NCI-H69 (cell line): ENCODE results near the gene GPR153.
"Not testable (repeated sequence)": the region's sequence is repeated elsewhere in the genome, so short reads cannot be mapped to it uniquely, and the experiment has no call there.

Experiments used
- DNase-seq: peaks from one replicate; lab custom pipeline; 2025; lab: John Stamatoyannopoulos, UW

The GPR153 gene

DNA sequence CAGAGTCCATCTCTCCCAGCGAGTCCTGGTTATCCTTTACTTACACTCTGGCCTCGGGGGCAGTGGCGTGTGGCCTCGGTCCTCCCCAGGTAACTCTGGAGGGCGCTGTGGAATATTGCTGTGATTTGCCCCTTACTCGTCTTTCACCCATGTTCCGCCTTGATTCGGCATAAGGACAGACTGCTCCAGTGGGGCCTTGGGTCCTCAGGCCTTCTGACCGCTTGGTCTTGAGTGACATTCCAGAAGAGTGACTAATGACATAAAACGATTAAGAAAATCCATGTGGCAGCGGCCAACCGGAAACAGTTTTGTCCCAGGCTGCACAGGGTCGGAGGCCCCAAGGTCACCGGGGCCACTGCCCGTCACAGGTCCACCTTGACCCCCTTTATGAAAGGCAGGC lies 36.2 kb downstream of the GPR153 start:
- no peak for DNase-seq

DNA sequence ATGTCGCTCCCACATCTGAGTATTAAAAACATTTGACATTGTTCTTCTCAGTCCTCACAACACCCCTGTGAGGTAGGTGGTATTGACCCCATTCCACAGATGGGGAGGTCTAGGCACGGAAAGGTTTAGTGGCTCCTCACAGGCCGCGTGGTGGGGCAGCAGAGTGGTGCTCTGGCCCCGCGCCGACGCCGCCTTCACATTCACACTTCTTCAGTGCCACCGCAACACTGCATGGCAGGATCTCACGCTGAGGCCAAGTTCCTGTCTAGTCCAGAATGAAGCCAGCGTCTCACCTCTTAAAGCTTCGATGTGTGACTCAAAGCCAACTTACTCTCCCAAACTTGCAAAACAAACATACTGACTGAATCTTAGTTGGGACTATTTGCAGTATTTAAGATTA lies 37.3 kb downstream of the GPR153 start:
- no peak for DNase-seq

DNA sequence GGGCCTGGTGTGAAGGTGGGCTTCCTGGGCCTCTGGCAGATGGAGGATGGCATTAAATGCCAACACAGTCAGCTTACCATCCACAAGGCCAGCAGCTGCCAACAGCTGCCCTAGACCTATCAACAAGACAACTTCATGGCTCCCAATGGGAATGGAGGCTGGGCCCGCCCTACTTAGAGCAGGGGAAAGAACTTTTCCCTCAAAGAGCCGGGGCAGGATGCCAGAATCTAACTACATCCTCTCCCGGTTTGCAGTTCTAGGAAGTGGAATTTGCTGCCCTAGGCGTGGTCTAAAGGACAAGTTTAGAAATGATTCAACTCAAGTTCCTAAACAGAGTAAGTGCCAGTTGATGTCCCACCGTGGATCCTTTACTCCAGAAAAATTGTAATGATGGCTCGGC lies 38.3 kb downstream of the GPR153 start:
- no peak for DNase-seq

DNA sequence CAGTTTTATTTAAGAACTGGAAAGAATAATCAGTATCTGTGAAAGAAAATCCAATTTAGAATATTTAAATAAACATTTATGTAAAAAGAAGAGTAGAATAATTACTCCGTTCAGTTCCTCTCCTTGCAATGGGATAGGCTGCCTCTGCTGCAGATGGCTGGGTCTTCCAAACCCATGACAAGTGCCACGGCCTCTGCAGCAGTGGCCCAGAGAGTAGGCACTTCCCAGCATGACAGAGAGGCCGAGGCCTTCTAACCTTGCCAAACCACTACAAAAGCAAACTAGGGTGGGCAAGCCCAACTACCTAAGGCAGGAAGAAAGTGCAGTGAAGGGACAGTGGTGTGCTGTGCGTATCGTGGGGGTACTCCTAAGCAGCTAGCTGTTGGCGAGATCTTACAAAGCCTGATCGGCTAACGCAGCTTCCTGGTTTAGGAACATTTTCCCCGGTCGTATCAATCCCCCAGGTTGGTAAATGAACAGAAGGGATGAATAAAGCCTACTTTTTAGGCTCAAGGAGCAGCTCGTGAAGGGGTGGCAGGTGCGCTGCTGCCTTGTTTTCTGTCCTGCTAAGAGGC lies 39.6 kb downstream of the GPR153 start:
- no peak for DNase-seq

DNA sequence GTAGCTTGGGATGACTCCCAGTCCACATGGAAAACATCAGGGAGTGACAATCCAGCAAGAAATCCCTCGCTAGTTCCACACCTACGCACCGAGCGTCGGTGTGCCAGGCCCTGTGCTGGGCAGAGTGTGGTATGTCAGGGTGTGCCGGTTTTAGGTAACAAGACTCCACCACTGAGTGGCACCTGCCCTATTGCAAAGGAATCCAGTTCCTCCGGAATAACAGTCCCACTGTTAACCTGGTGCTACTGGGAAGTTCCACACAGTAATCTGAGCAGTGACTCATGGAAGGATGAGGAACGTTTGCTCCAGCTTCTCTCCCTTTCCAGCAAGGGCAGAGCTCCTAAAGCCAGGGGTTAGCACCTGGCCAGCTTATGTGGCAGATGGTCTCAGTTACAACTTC lies 40.7 kb downstream of the GPR153 start:
- DNase-seq: no peak

DNA sequence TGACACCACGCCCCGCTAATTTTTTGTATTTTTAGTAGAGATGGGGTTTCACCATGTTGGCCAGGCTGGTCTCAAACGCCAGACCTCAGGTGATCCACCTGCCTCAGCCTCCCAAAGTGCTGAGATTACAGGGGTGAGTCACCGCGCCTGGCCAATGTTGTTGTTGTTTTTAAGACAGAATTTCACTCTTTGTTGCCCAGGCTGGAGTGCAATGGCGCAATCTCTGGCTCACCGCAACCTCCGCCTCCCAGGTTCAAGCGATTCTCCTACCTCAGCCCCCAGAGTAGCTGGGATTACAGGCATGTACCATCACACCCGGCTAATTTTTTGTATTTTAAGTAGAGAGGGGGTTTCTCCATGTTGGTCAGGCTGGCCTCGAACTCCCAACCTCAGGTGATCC lies 41.3 kb downstream of the GPR153 start:
- DNase-seq: not testable (repeated sequence)

DNA sequence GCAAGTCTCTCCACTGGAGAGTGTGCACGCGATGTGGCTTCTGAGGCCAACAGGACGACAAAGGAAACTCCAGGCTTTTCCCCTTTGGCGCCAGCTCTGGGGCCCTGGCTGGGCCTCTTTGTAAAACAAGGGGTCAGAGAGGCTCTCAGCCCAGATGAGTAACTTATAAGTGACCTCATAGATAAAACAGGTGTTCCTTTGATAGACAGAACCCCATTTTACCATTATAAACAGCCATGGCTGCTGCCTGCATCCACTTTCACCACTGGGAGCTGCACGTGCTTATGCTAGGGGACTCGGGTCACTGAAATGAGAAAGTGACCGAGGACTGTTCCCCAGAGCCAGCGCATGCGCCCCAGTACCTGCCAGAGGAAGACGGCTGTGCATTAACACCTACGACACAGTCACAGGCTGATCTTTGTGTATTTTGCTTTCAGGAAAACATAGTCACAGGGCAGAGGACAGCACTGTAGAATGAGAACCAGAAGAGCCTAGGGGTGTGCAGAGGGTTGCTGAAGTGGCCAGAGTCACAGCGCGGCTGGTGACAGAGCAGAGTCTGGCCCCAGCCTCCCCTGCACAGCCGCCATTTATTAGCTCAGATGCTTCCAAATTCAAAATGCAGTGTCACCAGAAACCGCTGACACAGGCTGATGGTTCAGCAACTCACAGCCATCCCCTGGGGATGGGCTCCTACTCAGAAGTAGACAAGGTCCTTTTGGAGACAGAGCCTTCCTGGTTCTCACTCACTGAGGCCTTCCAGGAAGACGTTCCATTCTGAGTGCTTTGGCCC lies 42.3 kb downstream of the GPR153 start:
- no peak for DNase-seq

DNA sequence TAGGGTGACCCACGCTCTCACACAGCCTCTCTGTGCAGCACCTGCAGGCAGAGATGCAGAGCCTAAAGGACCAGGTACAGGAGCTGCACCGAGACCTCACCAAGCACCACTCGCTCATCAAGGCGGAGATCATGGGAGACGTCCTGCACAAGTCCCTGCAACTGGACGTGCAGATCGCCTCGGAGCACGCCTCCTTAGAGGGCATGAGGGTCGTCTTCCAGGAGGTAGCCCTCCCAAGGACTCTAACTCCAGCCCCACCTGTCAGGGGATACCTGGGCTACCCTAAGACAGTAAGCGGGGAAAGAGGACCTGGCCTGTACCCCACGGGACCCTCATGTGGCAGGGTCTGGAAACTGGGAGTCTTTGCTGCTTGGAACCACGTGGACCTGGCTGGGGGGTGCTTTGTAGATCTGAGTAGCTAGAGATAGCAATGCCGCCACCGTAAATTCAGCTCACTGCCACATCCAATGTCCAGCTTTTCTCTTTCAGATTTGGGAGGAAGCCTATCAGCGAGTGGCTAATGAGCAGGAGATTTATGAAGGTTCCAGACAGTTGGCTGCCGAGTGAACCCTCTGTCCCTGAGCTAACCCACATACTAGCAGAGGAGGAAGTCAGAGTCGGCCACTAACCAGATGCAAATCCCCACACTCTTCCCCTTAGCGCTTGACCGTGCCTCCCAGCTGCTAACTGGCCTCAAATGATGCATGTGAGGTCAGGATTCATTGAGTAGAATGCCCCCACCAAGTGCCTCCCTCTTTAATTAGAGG lies 48.5 kb downstream of the GPR153 start:
- DNase-seq: no peak

DNA sequence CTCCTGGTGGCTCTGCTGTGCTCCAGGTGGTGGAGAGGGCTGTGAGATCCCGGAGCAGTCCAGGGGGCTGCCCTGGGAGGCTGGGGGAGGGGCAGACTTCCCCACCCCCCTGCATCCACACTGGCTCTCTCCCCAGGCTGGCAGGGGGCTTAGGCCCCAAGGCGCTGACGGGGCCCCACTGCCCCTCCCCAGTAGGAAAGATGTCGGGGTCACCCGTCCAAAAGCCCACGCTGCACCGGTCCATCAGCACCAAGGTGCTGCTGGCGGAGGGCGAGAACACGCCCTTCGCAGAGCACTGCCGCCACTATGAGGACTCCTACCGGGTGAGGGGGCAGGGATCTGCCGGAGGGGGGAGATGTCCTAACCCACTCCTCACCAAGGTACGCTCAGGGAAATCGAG lies 49.2 kb downstream of the GPR153 start:
- no peak for DNase-seq

DNA sequence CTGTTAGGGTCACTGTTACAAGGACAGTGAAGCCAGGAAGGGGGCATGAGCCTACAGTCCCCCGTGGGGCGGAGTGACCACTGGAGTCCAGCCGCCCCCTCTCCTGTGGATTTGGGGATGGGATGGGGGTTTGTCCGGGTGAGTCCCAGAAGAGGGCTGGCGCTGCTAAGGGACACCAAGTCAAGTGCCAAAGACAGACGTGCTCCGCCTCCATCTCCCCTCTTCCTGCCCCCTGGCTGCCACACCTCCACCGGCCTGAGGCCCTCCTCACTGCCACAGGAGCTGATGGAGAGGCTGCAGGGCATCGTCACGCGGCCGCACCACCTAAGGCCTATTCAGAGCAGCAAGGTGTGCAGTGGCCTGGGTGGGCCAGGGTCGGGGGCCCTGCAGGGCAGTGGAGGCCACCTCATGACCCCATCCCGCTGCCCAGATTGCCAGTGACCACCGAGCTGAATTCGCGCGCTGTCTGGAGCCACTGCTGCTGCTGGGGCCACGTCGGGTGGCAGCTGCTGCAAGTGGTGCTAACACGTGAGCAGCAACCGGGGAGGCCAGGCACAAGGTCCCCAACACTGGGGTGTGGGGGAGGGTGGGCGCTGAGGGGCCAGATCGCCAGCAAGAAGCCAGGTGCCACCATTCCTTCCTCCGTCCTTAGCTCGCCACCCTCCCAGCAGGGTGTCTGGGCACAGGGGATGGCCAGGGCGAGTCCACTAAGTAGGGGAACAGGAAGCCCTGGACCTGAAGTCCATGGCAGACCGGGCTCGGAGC lies 50.1 kb downstream of the GPR153 start:
- no peak for DNase-seq

DNA sequence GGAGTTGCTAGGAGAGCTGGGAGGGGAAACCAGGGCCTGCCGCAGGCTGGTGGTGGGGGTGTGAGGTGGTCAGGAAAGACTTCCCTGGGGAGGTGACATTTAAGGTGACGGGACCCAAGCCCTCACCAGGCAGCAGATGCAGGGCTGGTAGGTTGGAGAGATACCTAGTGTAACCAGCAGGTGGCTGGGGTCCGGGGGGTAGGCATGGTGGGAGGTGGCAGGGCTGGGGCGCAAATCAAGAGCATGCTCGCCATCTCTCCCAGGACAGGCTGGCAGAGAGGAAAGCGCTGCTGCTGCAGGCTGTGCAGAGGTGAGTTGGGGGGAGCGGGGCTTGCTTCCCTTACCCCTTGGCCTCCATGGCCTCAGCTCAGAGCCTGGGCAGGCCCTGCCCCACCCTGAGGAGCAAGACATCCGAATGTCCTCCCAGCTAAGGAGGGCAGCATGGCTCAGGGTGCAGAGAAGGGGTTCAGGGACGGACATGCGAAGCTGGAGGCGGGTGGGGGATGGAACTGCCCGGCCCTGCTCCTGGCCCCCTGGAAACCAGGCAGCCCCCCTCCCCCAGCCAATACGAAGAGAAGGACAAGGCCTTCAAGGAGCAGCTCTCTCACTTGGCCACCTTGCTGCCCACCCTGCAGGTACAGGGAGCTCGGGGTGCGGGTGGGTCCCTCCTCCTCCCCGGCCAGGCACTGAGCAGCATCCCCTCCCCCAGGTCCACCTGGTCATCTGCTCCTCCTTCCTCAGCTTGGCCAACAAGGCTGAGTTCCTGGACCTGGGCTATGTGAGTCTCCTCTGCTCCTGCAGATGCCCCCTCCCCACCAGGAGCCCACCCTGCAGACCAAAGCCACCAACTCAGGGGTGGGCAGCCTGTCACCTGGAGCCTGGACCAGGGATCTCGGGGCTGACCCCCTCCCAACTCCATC lies 51.0 kb downstream of the GPR153 start:
- no peak for DNase-seq

DNA sequence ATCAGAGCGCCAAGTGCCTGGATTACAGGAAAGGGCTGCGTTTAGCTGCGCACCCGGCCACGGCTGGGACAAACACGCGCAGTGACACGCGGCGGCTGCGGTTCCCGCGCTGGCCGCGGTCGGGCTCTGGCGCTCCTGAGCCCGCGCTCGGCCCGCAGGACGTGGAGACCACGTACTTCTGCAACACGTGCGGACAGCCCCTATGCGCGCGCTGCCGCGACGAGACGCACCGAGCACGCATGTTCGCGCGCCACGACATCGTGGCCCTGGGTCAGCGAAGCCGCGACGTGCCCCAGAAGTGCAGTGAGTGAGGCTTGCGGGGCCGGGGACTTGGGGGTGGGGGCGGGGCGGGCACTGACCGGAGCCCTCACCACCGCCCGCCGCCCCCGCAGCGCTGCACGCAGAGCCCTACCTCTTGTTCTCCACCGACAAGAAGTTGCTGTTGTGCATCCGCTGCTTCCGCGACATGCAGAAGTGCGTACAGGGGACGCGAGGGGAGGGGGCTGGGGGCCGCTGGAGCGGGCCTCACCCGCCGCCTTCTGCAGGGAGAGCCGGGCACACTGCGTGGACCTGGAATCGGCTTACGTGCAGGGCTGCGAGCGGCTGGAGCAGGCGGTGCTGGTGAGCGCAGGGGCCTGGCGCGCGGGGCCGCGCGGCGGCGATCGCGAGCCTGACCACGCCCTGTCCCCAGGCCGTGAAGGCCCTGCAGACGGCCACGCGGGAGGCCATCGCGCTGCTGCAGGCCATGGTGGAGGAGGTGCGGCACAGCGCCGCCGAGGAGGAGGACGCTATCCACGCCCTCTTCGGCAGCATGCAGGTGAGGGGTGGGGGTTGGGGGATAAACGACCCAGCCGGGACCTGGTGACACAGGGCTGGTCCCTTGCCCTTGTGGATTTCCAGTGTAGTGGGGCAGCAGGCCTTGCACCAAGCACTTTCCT lies 51.9 kb downstream of the GPR153 start:
- DNase-seq: peak; percentile 80

DNA sequence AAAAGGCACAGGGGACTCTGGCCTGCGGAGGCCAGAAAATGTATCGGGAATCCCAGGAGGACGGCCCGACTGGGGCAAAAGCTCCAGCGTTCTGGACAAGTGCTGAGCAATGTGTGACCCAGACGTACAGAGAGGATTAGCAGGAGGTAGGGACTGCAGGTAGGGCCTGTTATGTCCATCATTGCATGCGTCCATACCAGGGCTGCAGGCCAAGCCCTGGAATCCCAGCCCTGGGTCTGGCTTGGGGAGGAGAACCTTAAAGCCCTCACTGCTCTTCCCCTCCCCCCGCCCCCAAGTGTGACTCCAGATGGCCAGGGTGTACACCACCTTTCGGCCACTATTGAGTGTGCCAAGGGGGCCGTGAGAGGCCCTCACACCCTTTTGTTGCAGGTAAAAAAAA lies 53.0 kb downstream of the GPR153 start:
- DNase-seq: no peak

DNA sequence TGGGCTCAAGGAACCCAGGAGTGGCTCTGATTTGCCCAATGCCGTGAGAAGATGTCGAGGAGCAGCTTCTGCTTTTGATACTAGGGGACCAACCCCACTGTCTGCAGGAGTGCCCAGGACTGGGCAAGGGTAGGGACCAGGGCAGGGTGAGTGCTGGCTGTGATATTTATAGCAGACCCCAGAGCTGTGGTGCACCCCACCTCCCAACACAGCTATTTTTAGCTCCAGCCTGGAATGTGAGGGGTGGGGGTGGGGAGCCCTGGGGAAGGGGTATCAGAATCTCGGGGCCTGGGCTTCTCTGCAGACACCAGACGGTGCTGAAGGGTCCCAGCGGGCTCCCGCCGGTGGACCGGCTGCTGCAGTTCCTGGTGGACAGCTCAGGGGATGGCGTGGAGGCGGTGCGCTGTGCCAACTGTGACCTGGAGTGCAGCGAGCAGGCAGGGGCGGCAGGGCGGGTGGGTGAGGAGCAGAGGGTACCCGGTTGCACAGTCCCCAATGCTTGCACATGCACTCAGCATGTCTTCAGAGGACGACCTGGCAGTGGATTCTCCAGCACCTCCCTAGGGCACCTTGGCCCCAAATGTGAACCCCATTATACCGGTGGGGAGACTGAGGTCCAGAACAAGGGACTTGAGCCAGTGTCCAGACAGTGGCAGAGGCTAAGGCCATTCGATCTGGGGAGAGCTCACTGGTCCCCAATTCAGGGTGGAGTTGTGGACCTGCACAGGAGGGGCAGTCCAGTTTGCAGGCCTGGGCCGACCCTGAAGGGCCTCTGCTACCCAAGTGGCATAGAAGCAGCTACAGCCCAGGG lies 53.6 kb downstream of the GPR153 start:
- DNase-seq: no peak

DNA sequence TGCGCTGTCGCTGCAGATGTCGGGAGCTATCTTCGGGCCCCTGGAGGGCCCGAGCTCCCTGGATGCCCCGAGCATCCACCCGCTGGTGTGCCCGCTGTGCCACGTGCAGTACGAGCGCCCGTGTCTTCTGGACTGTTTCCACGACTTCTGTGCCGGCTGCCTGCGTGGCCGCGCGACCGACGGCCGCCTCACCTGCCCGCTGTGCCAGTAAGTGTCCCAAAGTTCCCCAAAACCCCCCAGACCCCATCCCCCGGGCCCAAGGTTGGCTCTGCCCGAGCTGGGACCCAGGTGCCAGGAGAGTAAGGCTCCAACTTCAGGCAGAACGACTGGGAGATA lies 54.4 kb downstream of the GPR153 start:
- DNase-seq: no peak

DNA sequence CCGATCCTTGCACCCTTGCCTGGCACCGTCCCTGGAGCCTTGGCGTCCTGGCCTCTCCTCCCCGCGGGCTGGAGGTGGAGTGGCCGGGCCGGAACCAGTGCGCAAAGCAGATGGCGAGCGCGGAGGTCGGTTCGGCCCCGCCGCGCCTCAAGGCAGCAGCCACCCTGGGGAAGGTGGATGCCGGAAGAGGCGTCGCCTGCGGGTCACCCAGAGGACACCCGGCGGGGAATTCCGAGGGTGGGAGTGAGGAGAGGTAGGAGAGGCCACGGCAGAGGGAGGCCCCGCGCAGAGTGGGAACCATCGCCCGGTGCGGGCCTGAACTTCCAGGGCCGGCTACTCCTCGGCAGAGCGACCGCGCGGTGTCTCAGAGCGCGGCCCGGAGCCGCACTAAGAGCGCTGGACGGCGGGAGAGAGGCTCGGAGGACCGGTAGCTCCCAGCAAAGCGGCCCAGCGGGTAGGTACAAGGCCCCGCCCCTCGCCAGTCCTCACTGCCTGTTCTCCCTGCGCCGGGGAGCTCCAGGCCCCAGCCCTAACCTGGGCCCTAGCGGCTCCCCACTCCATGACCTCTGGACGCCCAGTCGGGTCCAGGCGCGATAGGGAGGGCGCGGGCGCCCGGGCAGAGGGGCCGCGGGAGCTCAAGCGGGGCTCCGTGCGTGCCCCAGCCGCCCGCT lies 54.9 kb downstream of the GPR153 start, which contains the start of gene RNF207:
TSS of gene RNF207 (plus strand) at position 271 of the 671 bp plus-strand sequence. CDS start 417 bp downstream, outside the sequence.
- DNase-seq: peak; percentile 80

DNA sequence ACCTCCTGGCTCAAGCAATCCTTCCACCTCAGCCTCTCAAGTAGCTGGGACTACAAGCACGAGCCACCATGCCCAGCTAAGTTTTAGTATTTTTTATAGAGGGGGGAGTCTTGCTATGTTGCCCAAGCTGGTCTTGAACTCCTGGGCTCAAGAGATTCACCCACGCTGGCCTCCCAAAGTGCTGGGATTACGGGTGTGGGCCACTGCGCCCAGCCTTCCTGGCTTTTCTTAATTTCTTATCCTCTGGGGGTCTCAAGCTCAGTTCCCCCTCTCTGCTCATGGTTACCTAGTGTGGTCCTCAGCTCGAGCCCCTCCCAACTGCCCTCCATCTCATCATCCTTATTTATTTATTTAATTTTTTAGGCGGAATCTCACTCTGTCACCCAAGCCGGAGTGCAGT lies 58.6 kb downstream of the GPR153 start:
- no peak for DNase-seq

DNA sequence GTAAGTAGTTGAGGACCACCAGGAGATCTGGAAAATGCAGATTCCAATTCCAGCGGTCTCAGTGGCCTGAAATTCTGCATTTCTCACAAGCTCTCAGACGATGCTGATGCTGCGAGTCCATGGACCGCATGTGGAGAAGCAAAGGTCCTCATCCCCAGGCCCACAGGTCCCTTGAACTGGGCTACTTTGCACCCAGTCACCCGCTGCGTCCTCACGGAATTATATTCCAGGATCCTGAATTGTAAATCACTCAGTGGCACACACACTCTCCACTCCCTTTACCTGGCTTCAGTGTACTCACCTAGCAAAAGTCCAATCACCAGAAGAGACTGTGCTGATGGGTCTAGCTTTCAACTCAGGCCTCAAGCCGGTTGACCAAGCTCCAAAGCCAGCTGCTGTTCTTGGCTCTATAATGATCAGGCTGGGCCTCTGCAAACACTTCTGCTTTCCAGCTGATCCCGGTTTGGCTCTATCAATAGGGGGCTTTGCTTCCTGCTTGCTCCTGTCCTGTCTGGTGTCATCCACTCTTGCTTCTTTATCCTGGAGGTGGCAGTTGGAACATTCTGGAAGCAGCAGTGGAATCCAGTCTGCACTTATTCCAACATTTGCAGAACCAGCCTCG lies 60.6 kb downstream of the GPR153 start:
- no peak for DNase-seq
